Islet of Langerhans (tissue), 1 donor: ENCODE results near the gene CHRNA1.

Experiments
- FAIRE-seq: peaks from one replicate; lab custom pipeline; 2011; peaks lifted over from hg19 to GRCh38; lab: Jason Lieb, UNC

Gene CHRNA1

DNA sequence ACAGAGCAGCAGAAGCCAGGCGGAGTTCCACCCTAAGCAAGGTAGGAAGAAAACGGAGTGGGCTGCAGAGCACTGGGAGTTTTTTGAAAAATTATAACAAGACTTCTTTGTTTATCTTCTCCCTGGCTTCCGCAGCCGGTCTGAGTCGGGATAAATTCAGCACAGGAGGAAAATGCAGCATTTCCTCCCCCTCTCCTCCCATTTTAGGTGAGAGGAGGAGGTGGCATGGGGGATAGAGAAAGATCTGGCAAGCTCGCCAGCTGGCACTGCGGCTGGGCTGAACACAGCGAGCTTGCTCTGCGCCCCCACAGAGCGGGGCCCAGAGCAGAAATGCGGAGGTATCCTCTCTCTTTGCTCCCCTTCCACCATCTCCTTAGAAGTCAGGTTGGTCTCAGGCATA lies 17.7 kb upstream of the CHRNA1 start:
- no peak for FAIRE-seq

DNA sequence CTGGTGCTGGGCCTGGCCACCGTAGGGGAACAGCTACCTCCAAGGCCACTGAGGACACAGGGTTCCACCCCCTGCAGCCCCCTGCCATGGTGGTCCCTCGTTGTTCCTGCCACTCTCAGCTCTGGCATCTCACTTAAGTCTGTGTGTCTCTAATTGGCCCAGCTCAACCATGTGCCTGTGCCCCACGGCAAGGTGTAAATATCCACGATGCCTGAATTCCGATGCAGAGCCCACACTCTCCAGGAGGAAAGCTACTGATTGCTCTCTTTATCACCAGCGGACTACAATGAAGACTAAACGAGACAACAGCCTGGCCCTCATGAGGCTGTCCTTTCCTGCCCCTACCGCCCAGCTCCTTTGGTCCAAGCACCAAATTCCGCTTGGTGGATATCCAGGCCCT lies 17.0 kb upstream of the CHRNA1 start:
- FAIRE-seq, result no peak

DNA sequence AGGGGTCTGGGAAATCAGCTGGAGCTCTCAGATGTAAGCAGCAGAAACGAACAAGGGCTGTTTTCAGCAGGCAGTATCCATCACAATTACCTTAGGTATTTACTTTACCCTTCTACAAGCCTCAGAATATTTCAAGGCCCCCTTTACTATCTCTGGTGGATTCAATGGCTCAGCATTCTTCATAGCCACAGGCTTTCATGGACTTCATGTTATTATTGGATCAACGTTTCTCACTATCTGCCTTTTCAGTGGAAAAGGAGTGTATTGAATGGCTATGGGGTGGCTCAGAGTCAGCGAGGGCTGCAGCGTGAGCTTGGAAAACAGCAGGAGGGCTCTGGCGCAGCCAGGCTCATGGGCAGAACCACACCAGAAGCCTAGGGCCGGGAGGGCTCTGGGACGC lies 16.6 kb upstream of the CHRNA1 start:
- no peak for FAIRE-seq

DNA sequence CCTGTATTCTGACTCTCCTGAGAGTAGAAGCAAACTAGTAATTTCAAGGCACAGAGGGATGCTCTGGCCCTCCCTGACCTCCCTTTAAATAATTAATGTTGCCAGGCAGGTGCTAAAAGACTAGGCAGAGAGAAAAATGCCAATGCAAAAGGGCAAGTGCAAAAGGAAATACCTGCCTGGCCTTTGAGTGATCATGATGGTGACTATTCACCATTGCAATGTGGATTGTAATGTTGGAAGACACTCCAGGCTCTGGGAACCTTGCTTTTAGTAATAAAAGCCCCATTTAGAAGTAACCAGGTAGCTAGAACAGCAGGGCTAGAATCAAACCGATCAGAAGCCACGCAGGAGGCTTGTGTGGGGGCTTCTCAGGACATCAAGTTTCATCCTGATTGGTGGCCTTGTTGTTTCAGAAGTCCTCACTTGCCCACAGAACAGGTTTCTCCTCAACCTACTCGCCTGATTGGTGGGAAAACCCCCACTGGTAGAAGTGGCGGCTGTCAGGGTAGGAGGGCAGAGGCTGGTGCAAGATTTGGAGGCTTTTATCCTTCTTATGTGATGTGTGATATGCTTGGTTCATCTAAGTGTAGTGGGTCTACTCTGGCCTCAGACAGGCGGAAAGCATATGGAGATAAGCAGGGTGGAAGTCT lies 16.0 kb upstream of the CHRNA1 start:
- FAIRE-seq, result no peak

DNA sequence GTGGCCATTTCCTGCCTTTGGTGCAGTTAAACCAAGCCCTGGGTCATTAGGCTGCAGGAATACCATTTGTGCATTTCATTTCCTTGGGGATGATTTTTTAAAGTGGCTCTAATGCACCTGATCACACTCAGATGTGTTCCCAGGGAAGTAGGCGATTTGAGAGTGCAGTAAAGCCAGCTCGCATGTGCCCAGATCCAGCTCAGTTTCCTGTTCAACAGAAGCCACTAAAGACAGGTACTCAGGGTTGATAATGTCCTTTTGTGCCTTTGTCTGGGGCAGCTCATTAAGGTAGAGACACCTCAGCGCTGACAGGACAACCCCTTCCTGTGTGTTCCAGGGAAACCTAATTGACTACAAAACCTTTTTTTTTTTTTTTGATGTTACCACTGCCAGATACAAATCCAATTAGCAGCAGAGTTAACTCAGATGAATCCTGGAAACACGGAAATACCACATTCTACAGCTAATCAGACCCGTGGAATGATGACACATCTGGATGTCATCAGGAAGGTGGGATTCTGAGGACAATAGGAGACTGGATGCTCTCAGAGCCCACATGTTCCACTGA lies 15.2 kb upstream of the CHRNA1 start:
- no peak for FAIRE-seq

DNA sequence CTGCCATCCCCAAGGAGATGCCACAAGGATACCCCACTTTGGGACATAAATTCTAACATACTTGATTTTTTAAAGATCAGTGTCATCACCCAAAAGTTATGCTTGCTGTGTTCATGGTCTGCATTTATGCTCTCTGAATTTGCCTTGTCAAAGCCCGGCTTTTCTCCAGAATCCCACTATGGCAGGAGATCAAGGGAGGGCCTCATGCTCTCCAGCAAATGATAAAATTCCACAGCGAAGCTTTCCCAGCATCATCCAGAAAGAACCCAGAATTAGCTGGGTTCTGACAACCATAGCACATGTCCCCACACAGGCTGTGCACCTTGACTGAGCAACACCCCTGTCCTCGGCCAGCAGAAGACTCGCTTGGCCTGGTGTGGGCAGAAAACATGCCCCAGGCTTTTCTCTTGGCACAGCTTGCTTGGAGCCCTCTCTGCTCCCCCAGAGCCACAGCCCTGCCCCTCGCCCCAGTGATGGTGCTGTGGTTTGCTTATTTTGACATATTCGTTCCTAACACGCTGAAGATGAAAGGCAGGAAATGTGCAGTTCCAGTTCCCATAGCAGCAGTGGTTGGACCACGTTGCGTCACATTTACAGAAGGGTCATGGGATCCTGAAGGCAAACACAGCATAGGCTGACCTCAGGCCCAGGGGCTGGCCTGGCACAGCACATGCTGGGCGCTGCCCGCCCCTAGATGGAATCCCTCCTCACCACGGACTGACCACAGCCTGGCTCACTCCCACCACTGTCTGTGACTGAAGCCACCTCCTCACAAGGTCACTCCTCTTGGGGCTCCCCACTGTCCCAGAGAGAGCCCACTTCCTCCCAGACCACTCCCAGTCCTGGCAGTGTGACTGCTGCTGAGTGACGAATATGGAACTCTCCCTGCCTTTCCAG lies 14.1 kb upstream of the CHRNA1 start:
- FAIRE-seq, result no peak

DNA sequence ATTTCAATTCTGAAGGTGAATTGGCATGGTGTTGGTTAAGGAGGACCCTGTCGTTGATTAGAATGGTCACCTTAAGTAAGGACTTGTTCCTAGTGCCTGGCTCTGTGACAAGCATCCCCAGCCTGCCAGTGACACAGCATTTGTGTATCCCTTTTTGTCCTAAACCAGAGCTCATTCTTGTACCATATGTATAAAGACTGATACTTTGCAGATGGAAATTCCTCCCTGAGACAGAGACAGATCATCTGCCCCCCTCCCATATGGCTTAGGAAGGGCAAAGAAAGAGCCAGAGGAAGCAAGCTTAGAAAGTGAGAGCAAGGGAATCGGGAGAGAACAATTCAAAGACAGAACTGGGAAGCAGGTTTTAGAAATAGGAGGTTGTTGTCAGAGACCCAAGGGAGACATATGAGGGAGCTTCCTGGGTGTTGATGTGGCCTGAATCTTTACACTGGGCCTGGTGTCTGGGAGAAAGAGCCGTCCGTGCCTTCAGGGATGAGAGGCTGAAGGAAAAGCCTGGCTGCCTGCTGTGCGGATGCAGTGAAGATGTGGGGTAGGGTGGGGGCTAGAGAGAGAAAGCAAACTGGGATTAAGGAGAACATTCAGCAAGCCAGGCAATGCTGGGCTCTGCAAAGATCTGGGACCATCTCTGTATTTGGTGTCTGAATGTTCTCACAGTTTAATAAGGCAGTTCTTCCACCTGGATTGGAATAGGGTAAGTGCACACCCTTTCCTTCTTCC lies 13.2 kb upstream of the CHRNA1 start:
- no peak for FAIRE-seq

DNA sequence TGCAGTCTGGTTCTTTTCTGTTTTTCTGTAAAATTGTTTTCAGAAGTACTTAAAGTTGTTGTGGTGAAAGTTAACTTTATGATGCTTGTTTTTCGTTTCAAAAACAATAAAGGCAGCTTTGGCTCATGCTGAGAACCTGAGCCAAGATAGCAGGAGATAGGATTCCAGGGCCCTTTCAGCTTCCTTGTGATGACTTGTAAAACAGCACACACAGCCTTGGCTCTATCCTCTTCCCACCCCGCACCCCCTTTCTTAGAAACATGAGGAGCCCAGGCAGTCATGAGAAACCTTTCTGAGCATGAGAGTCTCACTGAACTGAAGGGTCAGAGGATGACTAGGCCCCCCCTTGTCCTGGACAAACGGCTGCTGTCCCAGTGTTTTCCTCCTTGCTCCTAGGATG lies 12.4 kb upstream of the CHRNA1 start:
- FAIRE-seq, result no peak

DNA sequence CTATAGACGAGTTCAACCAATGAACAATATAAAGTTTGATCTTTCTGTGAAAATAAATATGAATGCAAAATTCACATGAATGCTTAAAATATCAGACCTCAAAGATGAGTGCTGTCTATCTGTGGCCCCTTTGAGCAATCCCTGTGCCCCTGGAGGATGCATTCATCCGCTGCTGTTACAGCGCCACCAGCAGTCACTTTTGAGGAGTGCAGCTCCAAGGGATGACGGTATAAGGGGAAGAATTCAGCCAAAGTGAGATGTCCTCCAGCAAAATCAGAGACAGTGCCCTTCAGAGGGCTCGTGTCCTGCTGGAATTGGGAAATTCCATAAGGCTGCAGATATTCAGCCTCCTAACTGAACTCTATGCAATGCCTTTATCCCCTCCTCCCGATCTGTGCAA lies 12.0 kb upstream of the CHRNA1 start:
- no peak for FAIRE-seq

DNA sequence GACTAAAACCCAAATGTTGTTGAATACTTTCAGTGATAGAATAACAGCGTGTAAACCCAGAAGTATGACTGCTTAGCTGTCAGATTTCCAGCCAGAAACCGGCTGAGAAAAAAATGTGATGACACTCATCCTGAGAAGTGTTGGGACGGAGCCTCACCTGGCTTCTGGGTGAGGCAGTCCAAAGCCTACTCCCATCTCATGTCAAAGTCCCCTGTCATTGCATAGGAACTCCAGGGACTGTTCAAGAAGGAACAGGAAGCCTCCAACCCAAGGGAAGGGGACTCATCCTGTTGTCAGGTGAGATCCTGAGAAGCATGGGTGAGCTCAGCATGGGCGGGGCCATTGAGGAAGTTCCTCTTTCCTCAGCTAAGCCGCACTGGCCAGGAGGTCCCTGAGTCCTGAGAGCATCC lies 11.3 kb upstream of the CHRNA1 start:
- no peak for FAIRE-seq

DNA sequence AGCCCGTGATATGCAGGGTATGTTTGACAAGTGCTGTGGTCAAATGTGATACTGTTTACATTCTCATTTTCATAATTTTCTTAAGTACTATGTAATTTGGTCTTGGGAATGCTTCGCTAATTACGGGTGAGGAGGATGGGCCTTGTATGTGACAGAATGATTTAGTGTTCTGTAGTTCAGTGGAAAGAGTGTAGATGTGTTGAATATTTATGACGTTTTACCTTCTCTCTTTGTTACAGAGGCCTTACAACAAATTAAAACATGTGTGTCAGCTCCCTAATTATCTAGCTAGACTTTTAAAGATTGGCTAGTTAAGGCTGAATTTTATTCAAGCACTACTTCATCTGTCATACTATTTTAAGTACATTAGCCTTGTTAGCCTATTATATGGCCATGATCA lies 10.6 kb upstream of the CHRNA1 start:
- FAIRE-seq, result no peak

DNA sequence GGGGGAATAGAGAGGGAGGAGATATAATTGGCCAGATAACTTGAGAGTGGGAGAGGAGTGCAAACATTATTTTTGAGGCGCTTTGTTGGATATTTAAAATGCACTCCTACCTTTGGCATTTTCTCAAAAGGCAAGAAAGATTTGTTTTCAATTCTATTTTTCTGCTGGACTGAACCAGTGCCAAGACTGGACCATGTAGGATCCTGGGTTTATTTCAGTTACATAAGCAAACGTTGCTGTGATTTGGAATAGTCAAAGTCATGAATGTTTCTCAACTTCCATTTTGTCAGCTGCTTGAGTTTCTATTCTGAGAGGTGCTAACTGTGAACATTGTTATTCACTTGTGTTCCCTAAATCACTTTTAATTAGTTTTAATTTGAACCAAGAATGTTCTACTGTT lies 8.9 kb upstream of the CHRNA1 start:
- FAIRE-seq, result no peak

DNA sequence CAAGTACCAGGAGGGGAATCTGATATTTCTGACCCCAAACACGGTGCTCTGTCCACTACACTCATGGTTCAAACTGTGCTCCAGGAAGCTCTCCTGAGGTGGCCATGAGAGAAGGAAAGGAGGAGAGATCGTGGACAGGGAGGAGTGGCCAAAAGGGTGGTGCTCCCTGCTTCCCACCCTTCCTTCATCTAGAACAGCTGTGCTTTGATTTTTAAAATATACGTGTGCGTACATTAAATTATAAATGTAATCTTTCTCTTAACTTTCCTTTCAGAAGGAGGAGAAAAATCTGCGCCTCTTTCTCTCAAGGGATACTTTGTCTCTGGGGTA lies 8.2 kb upstream of the CHRNA1 start:
- no peak for FAIRE-seq

DNA sequence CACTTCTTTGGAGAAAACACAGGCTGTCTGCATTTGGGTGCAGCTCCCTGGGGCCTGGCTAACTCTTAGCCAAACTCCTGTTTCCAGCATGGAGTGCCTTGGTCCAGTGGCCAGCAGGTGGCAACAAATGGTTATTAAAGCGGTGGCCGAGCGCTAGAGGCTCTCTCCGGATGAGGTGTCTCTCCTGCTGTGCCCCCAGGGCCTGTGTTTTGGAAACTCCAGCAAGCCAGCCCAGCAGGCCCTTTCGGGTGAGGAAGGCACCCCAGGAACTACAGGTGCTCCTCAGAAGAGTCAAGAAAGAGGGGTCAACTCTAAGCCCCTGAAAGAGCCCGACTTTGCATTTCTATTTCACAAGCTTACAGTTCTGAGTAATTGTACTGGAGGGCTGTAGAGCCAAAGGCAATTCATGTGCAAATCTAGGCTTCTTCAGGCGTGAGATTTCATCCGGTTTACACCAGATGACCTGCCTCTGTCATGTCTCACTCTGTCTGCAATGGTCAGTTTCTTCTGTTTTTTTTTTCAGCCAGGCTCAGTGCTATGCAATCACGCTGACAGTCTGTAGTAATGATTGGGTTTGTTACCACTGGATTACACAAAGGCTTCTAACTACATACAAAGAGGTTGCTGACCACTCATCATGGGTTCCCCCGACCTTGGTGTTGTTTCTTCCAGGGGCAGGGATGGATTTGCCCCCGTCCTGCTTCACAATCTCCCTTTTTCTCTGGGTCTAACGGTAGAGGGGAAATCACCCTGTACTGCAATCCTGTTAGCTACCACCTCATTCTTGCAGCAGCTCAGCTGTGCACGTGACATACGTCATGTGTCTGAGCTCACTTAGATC lies 7.6 kb upstream of the CHRNA1 start:
- no peak for FAIRE-seq

DNA sequence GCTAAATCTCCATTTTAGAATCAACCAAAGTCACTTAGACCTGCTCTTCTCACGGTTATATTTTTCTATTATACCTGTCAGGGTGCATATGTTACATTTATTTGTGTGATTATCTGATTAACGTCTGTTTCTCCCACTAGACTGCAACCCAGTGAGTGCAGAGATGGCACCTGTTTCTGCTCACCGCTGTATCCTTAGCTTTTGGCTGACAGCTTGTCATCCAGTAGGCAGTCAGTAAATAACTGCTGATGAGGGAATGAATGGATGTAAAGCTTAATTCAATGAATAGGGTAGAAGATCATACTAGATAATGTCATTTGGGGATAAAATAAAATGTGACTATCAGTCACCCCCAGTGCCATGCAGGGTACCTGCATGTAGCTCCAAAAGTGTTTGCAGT lies 6.9 kb upstream of the CHRNA1 start:
- no peak for FAIRE-seq

DNA sequence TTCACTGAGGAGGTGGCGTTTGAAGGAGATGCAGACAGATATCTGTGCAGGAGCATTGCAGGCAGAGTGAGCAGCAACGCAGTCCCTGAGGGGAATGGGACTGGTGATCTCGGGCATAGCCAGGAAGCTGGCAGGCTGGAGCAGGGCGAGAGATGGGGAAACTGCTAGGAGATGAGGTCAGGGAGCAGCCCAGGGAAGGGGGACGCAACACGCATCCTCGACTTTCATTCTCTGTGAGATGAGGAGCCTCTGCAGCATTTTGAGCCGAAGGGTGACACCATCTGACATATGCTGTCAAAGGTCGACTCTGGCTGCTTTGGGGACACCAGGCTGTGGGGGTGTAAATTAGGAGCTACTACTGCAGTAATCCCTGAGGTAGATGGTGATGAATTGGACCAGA lies 4.3 kb upstream of the CHRNA1 start:
- FAIRE-seq, result no peak

DNA sequence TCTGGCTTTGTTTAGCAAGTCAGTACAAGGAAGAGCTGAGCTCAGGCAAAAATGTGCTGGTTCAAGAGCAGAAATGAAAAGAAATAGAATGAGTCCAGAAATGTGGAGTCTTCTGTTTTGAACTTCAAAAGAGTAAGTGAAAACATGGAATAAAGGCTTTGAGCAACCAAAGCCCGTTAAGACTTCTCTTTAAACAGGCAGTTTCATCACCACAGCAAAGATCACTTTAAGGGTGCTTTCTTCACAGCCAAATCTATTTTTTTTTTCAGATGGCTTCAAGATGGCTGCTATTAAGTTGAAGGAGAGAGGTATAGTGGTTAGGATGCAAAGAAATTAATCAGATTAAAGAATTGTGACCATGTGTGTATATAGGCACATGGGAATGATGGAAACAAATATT lies 2.0 kb upstream of the CHRNA1 start:
- no peak for FAIRE-seq

DNA sequence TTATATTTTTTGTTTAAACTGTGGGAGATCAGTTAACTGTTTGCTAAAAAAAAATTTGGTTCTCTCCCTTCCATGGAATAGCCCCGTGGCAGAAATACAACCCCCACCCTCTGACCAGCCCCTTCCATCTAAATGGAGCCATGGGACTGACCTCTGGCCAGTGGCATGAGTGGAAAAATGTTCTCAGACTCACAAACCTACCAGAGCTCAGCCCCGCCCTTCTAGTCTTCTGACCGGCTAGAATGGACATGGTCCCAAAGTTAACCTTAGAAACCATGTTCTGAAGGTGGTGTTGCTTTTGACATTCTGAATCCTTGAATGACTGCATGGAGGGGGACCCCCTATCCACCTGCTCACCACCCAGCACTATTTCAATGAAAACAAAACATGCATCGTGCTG lies 1.3 kb upstream of the CHRNA1 start:
- no peak for FAIRE-seq

DNA sequence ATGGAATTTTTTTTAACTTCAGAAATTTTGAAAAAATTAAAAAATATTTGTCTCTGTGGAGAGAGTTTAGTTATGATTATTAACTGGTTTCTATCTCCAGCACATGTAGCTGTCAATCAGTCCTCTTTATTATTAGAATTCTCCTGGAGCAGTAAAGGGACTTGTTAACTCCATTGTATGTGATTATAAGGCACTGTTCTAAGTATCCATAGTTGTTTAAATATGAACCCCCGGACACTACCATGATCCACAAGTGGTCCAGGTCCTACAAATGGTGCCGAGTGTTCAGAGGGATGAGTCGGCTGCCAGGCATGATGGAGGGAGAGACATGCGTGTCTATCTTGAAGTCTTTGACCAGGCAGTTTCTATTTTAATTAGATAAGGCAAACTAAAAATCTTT lies 492 bp downstream of the CHRNA1 start:
- FAIRE-seq, result no peak

DNA sequence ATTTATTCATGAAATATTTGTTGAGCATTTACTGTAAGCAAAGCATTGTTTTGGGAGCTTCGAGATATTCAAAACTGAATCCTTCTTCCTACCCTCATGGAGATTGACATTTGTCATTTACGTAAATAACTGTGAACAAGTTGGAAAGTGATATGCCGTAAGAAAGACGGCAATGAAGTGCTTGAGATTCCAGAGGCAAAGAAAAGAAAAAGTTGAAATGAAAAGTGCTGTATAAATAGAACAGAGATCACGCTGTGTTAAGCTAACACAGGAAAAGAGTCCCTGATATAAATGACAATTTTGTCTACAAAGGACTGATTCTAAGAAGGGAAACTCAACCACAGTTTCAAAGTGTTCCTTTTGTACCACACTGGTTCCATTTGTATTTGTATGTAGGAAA lies 1.8 kb downstream of the CHRNA1 start:
- no peak for FAIRE-seq

DNA sequence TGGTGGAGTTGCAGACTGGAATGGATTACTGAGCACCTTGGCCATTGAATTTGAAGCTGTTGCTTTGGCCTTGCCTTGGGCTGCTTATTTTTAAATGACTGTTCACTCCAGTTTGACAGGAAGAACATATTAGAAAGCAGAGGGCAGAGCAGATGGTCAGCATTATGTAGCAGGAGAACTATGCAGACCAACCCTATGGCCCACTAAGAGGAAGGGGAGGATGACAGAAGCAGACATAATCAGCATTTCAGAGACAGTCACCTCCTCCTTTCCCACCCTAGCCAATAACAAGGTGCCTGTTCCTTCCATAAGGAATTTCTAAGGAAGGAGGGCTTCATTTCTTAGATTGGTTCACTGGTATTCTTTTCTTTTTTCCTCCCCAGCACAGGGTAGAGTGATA lies 2.4 kb downstream of the CHRNA1 start:
- FAIRE-seq, result no peak

DNA sequence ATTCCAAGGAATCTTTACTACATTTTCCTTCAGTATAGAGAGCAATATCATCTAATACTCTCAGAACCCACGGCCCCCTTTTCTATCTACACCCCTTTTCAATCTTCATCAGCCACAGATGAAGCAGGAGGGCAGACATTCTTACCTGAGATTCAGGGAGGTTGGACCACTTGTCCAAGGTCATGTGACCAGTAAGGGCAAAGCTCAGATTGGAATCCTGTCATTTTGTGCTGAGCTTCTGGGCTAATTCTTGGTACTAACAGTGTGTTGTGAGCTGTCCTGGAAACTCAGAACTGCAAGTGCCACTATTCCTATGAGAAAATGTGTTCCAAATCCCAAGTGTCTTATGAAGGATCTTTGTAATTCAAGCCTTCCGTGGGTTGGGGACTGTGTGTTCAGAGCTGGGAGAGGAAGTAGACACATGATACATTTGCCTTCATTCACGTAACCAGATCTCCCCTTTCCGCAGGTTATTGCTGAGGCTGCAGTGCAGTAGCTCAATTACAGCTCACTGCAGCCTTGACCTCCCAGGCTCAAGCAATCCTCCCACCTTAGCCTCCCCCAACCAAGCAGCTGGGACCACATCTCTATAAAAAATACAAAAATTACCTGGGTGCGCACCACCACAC lies 3.3 kb downstream of the CHRNA1 start:
- FAIRE-seq, result no peak
